IPS DF 19.7 (cell line): Measurements from ENCODE around the gene SMCO1.
A peak's percentile ranks its signal among the peaks of the same experiment; 100 is the strongest.
"Not testable (repeated sequence)": the region's sequence is repeated elsewhere in the genome, so short reads cannot be mapped to it uniquely, and the experiment has no call there.

Source experiments
- DNase-seq: peaks from one replicate; pipeline ENCODE4 v3.0.0-alpha.2; 2013; ENCODE audit warnings: low read depth, low spot score

The SMCO1 gene

DNA sequence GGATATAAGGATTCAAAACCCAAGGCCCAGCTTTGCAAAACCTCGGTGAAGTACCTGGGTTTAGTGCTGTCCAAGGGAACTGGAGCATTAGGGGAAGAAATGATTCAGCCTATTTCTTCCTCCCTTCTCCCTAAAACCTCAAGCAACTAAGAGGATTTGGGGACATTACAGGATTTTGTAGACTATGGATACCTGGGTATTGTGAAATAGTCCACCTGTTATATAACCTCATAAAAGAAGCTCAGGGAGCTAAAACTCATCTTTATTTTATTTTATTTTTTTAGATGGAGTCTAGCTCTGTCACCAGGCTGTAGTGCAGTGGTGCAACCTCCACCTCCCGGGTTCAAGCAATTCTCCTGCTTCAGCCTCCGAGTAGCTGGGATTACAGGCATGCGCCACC lies 8.7 kb upstream of the SMCO1 start:
- no peak for DNase-seq

- not testable (repeated sequence) for DNase-seq
Measured at GRCh38 chr3:196521291-196521690, 6.1 kb upstream of the SMCO1 start.

DNA sequence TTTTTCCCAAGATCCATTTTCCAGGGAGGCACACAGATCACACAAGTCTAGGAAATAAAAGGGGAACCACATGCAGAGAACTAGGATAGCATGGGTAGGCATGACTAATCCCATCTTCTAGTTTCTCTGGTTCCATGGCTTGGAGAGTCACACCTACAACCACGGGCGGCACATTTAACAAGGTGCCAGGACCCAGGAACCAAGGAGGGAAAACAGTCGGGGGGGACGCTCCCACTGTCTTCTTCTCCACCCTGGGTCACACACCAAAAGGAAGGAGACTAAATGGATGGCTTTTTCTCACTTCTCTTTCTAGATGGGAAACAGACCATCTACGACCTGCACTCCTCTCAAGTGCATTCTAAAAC lies 4.6 kb upstream of the SMCO1 start:
- DNase-seq = no peak

DNA sequence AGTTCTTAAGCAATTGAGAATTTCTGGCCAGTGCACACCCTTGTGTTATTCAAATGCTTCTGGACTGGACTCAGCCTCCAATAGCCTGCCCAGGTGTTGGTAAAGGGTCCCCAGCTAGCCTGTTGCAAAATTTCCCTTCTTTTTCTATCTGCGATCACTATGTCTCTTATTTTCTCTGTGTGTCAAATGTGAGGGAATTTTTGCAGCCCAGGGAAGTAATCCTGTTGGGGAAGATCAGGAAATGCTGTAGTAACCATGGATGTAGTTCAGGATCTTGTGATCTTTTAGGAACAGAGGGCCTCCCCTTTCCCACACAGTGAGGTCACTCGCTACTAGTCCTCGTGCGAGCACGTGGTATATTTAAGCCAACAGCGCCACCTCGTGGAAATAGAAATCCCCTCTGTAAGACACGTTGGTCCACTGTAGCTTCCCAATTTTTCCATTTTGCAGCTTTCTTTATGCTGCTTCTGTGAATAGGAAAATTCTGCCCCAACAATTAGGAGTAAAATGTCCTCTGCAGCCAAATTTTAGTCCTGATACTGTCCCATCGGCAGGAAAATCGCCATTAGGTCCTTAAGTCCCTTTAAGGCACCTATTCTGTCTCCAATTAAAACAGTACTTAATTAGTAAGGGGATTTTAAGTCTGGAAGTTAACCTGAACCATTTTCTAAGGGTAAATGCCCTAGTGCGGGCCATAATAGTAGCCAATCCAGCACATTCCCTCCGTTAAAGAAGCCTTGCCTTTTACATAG lies 4.0 kb upstream of the SMCO1 start:
- no peak for DNase-seq

GRCh38 chr3:196517919-196518318 lies 2.8 kb upstream of the SMCO1 start:
- DNase-seq = no peak

GRCh38 chr3:196517162-196517800 lies 2.1 kb upstream of the SMCO1 start:
- no peak for DNase-seq

- no peak for DNase-seq
Measured at GRCh38 chr3:196514350-196514716, 813 bp downstream of the SMCO1 start.

- DNase-seq = no peak
Measured at GRCh38 chr3:196513697-196514349, 1.3 kb downstream of the SMCO1 start.

DNA sequence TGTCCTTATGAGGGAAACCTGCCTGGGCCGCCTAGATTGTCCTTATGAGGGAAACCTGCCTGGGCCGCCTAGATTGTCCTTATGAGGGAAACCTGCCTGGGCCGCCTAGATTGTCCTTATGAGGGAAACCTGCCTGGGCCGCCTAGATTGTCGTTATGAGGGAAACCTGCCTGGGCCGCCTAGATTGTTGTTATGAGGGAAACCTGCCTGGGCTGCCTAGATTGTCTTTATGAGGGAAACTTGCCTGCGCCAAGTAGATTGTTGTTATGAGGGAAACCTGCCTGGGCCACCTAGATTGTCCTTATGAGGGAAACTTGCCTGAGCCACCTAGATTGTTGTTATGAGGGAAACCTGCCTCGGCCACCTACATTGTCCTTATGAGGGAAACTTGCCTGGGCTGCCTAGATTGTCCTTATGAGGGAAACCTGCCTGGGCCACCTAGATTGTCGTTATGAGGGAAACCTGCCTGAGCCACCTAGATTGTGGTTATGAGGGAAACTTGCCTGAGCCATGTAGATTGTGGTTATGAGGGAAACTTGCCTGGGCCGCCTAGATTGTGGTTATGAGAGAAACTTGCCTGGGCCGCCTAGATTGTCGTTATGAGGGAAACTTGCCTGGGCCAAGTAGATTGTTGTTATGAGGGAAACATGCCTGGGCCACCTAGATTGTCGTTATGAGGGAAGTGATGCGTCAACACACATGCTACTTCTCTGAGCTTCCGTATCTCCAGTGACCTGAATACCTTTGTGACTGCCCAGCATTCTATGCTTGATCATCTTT lies 3.3 kb downstream of the SMCO1 start:
- DNase-seq = not testable (repeated sequence)

DNA sequence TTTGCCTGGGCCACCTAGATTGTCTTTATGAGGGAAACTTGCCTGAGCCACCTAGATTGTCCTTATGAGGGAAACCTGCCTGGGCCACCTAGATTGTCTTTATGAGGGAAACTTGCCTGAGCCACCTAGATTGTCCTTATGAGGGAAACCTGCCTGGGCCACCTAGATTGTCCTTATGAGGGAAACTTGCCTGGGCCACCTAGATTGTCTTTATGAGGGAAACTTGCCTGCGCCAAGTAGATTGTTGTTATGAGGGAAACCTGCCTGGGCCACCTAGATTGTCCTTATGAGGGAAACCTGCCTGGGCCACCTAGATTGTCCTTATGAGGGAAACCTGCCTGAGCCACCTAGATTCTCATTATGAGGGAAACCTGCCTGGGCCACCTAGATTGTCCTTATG lies 4.0 kb downstream of the SMCO1 start:
- DNase-seq = not testable (repeated sequence)

DNA sequence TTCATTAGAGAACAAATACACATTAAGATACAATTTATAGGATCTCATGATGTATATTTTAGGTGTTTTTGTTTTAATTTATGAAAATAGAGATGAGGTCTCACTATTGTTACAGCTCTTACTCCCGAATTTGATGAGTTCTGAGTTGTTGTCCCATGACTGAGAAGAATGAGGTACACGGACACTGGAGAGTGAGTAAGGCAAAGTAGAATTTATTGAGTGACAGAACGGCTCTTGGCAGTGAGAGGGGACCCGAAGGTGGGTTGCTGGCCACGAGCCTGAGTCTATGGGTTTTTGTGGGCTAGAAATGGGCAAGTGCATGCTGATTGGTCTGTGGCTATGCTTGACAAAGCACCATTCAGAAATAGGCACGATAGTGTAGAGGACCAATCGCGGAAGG lies 8.5 kb downstream of the SMCO1 start:
- DNase-seq = no peak

GRCh38 chr3:196504556-196504955 lies 10.6 kb downstream of the SMCO1 start:
- no peak for DNase-seq

- not testable (repeated sequence) for DNase-seq
Measured at GRCh38 chr3:196504077-196504398, 11.1 kb downstream of the SMCO1 start.

DNA sequence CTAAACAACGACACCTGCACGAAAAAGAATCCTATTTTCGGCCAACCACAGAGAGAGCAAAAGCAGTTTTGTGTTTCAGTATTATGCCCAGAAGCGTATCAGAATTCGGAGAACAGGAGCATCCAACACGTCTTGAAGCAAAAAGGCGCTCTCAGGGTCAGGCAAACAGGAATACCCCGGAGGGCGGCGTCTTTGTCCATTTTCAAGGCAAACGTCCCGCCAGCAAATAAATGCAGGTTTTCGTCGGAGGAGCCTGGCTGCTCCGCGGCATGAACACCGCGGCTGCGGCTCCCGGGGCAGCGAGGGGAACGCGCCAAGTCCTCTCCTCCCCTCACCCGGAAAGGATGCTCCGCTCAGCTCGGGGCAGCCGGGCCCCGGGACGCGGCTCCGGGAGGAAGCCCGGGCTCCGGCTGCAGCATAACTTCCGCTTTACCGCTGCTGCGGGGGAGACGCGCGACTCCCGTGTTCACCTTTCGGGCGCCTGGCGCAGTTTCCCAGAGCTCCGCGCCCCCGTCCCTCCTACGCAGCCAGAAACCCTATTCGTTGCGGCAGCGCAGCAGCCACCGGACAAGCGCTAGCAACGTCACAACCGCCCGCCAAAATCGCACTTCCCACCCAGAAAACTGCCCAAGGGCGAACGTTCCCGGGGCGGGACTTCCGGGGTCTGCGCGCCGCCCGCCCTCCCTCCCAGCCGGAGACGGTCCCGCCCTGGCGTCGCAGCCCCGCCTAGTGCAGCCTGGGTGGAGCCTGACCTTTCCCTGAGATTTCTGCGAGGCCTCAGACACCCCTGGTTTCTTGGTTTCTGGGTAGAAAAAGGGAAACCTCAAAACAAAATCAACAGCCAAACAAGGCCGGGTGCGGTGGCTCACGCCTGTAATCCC lies 11.7 kb downstream of the SMCO1 start, which contains the start of gene RNF168:
RNF168 (minus strand) TSS at position 573 of the 881 bp plus-strand sequence. CDS start 595 bp downstream, outside the sequence.
- peak; percentile 83 for DNase-seq

DNA sequence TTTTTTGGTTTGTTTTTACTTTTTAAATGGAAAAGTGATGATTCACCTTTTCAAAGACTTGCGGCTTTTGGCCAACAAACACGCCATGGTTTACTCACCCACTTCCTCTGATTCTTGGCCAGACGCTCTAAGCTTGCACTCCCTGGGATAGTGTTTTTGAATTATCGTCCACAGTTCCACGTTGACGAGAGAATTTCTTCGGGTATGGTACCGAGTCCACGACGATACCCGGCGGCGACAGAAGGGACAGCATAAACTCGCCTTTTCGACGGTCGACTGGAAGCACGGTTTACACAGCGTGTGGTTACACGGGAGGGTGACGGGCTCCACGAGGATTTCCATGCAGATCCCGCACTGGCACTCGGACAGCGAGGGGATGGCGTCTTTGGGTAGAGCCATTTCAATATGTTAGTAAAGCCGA lies 12.4 kb downstream of the SMCO1 start:
- DNase-seq = no peak

GRCh38 chr3:196501316-196502044 lies 13.7 kb downstream of the SMCO1 start:
- DNase-seq = no peak

DNA sequence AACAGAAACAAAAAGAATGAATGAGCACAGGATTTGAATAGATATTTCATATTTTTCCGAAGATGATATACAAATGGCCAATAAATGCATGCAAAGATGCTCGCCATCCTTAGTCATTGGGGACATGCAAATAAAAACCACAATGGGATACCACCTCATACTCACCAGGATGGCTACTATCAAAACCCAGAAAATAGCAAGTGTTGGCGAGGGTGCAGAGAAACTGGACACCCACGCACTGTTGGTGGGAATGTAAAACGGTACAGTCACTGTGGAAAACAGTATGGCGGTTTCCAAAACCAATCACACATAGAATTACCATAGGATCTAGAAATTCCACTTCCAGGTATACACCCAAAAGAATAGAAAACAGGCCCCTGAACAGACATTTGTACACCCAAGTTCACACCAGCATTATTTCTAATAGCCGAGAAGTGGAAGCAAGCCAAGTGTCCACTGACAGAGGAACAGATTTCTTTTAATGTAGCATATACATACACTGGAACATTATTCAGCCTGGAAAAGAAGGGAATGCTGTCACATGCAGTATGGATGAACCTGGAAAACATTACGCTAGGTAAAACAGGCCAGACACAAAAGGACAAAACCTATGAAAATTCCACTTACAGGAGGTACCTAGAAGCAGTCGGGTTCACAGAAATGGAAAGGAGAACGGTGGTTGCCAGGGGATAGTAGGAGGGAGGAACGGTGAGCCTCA lies 15.2 kb downstream of the SMCO1 start:
- no peak for DNase-seq

- no peak for DNase-seq
Measured at GRCh38 chr3:196499061-196499460, 16.1 kb downstream of the SMCO1 start.

GRCh38 chr3:196498297-196498696 lies 16.8 kb downstream of the SMCO1 start:
- no peak for DNase-seq

DNA sequence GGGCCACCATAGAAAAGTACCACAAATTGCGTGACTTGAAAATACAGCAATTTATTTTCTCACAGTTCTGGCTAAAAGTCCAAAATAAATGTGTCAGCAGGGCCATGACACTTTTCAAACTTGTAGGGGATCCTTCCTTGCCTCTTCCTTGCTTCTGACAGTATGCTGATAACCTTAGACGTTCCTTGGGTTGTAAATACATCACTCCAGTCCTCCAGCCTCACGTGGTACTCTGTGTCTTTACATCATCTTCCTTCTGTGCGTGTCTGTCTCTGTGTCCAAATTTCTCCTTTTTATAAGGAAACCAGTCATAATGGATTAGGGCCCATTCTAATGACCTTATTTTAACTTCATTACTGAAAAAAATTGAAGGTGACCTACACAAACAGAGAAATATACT lies 19.0 kb downstream of the SMCO1 start:
- no peak for DNase-seq
